Activated gamma-delta T cell (primary cell): ENCODE measurements around the gene KRT35.

Experiments
- DNase-seq: peaks from one replicate; lab custom pipeline; 2025; lab: John Stamatoyannopoulos, UW

KRT35 gene

DNA sequence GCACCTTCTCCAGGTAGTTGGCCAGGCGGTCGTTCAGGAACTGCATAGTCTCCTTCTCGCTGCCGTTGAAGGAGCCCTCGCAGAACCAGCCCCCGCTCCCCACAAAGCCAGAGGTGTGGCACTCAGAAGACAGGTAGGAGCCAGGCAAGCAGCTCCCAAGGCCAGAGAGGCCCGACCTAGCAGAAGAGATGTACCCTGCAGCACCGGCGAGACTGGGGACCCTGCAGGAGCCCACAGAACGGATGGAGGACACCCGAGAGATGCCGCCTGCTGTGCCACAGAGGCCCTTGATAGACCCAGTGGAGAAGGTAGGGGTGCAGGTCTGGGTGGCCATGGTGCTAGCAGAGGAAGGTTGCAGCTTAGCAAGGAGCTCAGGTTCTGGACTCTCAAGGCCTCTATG is 8.6 kb upstream of the KRT35 start, which contains the start of gene KRT36:
Gene KRT36, minus strand, starts transcription at position 380 of the 400 bp plus-strand sequence. Its CDS starts 46 bp downstream, at position 334.
- no peak for DNase-seq

DNA sequence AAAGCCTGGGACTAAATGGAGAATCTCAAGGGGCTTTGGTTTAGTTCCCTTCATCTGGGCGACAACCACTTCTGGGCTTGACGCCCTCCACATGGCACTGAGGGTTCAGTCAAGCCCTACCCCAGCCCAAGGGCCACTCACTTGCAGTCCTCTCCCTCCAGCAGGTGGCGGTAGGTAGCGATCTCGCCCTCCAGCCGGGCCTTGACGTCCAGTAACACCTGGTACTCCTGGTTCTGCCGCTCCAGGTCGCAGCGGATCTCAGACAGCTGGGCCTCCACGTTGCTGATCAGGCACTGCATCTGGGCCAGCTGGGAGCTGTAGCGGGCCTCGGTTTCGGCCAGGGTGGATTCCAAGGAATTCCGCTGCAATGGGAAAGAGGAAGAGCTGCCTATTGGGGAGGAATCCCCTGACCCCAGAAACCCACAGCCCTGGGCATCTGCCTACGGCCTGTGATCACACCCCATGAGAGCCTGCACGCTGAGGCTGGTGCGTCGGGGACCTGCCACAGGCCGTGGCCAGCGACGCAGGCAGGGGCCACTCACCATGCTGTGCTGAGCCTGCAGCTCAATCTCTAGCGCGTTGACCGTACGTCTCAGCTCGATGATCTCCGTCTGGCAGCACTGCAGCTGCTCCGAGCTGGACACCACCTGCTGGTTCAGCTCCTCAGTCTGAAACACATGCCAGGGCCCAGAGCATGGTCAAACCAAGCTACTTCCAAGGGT is 6.0 kb upstream of the KRT35 start:
- DNase-seq: no peak

DNA sequence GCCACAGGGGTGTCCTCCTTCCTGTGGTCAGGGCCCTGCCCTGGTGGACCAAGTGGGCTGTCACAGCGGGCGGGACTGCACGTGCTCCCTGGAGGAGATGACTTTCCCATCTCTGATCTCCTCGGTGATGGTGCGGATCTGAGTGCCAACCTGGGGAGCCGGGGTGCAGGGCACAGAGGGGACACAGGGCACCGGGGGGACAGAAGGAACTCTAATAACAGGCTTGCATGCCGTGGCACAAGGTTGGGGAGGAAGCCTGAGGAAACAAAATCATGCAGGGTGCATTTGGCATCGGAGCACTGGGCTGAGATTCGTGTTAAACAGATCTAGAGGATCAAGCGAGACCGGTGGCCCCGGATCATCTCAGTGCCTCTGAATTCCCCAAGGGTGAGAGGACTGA is 5.4 kb upstream of the KRT35 start:
- no peak for DNase-seq

DNA sequence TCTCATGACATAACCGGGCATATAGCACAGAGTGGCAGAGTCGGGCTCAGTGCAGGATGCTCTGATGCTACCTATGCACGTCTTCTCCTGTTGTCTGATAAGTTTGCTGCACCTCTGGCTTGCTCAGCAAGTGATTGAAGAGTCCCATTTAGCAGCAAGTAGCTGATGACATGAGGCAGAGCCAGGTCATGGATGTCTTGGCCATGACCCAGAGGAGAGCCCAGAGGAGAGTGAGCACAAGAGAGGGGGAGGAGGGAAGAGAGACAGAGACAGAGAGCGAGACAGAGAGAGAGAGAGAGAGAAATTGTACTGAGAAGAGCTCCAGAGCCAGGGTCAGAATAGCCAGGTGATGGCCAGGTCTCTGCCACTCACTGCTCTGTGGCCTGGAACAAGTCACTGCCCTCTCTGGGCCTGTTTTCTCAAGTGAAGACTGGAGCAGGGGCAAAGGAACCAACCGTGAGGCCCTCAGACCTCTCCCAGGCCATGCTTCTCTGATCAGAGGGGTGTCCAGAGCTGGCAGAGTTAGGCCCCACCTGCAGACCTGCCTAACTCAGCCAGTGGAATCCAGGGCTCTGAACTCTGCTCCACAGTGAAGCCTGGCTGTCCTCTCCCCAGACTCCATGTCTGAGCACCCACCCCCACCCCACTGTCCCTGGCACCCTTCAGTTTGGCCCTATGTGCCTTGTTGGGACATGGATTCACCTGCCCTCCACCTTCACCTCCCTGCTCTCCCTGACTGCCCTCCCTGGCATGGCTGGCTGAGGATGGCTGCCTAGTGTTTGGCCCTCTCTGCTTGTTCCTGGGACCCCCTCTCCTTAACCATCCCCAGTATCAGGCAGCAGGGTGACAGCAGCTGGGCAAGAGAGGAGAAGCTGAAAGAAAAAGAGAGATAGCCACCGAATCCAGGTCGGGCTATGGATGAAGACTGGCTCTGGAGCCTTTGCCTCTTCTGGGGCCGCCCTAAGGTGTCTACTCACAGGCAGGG is 4.3 kb upstream of the KRT35 start:
- no peak for DNase-seq

DNA sequence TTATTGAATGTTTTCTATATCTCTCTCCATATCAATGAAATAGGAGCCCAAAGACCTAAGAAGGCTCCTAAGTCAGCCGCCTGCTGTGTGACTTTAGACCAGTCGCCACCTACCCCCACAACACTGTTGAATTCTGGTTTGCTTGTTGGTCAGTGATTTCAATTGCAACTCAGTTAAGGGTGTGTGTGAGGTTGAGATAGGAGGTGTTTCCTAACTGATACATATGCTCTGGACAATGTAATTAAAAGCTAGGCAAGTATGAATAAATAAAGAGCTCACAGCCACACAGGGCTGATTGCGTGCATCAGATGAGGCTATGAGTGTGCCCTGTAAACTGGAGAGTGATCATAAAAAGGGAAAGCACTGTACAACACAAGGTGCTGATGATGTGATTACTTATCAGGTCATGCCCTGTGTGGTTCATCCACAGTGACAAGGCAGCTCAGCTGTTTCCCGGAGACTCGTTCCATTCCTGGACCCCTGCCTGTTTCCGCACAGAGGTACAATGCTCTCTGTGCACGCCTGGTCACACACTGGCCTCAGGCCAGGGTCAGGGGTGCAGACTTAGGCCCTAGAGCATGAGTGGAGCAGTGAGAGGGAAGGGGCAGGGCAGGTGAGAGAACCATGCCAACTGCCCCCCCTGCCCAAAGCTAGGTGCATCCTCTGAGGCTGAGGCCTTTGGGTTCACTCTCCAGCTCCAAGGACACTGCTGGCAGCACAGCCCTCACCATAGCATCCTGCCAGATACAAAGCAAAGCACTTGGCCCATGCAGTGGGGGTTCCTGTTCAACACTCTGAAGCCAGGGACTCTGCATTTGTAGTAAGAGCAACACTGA is 3.3 kb upstream of the KRT35 start:
- no peak for DNase-seq

DNA sequence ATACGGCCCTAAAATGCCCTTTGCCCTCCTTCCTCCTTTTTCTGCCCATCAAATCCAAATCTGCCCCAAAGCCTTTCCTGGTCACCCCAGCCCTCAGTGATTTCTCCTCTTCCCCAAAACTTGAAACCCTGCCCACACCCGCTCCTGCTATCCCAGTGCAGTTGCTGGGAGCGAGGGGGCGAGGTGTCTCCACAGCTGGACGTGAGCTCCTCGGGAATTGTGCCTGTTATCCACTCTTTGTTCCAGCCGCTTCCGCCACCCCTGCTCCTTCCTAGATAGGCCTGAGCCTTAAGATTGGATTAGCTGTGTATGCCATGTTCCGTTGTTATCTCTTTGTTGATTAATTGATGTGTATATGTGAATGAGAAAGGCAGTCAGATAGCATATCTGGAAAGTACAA is 2.6 kb upstream of the KRT35 start:
- no peak for DNase-seq

DNA sequence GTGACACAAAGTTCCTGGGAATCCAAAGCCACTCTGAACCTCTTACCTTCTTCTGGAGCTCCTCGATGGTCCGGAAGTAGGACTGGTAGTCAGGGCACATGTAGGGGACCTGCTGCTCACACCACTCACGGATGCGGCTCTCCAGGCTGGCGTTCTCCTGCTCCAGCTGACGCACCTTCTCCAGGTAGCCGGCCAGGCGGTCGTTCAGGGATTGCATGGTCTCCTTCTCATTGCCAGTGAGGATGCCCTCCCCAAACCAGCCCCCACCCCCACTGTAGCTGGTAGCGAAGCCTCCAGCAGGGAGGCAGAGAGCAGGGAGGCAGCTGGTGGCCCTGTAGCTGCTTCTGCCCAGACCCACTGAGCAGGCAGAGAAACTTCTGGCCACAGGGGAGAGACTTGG is 370 bp downstream of the KRT35 start:
- no peak for DNase-seq

DNA sequence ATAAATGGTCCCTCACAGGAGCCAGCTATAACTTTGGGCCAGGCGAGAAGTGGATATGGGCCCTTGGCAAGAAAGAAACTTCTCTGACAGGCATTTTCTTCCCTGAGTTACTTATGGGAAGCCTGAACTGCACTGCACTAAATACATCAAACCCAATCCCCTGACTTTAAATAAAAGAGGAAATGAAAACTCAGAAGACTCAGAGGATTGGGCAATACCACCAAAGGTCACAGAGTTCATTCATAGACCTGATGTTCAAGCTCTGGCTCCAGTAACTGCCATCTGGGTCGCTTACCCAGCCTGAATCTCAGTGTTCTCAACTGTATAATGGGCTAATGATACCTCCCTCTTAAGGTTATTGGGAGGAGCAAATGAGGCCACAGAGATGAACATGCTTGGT is 815 bp downstream of the KRT35 start:
- DNase-seq: no peak

DNA sequence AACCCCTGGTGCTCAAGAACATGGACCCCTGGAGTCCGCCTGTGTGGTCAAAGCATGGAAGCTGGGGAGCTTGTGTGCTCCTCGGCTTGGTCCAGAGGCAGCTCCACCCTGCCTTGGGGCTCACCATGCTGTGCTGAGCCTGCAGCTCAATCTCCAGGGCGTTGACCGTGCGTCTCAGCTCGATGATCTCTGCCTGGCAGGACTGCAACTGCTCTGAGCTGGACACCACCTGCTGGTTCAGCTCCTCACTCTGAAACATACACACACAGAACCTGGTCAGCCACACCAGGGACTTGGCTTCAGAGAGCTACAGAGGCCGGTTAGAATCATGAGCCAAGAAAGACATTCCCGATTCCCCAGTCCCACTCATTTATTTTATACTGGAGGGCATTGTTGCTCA is 2.7 kb downstream of the KRT35 start:
- DNase-seq: no peak

DNA sequence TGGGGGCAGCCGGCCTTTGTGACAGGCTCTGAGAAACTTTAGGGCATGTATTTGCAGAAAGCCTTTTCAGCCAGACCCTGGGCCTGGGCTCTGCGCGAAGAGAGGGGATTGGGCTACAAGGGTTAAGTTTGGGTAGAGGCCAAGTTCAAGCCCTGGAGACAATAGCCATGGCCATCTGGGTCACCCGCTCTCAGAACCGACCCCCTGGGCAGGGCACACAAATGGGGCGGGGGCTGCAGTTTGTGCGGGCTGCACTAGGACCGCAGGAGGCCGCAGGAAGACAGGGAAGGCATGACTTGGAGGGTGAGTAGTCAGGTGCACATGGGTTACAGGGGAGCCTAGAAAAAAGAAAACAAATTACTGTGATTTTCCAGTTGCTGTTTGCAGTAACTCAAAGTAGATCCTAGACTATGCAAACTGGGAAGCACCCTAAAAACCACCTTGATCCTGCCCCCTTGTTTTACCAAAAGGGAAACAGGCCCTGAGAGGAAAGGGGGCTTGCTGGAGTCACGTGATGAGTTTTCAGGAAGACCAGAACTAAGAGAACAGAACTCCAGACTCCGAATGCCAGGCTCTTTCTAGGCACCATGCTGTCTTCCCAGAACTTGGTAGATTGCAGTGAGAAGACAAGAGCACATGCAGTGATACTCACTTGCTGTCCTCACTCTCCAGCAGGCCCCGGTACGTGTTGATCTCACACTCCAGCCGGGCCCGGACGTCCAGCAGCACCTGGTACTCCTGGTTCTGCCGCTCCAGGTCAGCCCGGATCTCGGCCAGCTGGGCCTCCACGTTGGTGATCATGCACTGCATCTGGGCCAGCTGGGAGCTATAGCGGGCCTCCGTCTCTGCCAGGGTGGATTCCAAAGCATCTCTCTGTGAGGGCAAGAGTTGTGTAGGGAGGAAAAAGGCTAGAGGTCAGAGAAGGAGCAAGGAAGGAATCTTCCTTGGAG is 3.8 kb downstream of the KRT35 start:
- no peak for DNase-seq

DNA sequence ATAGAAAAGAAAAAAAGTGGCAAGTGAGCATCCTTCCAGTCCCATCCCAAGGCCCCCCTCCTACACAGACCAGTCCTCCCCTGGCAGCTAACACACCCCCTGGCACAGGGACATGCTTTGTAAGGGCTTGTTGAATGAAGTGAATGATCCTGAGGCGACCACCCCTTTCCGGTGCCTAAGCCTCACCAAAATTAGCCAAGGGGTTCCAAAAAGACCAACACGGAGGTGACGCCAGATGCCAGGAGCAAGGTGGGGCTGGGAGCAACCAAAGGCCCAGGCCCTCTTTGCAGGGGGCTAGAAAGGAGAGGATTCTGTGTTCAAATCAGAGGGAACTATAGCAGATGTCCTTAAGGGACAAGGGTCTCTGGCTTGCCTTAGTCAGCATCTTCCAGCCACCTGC is 5.5 kb downstream of the KRT35 start:
- no peak for DNase-seq

DNA sequence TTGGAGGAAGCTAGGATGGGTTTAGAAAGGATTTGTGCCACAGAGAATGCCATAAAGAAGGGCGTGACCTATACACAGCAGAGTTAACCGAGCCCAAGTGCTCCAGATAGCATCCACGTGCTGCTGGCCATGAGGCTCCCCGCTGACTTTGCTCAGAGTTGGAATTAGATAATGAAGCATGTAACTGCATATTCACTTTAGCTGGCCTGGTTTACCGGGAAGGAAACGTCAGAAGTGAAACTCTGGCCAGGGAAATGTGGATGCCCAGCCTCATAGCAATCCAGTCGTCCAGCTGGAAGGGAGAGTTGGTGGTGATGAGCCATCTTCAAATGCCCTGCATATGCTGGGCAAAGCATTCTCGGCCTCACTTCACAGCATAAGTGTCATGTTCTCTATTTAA is 6.1 kb downstream of the KRT35 start:
- no peak for DNase-seq

DNA sequence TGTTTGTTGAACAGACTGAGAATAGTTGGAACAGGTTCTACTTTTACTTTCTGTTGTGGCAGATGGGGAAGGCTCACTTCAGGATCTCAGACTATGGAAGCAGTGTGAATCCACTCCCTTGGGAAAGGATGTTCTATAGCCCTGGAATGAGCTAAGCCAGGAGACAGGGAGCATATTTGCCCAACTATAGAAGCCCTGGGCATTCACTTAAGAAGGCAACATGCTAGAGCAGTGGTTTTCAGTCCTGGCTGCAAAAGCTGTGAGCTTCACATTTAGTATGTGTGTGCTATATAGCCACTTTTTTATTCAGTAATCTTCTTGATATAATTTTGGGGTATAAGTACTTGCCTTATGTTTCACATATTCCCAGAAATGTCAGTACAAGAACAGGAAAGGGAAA is 12.6 kb downstream of the KRT35 start:
- no peak for DNase-seq

DNA sequence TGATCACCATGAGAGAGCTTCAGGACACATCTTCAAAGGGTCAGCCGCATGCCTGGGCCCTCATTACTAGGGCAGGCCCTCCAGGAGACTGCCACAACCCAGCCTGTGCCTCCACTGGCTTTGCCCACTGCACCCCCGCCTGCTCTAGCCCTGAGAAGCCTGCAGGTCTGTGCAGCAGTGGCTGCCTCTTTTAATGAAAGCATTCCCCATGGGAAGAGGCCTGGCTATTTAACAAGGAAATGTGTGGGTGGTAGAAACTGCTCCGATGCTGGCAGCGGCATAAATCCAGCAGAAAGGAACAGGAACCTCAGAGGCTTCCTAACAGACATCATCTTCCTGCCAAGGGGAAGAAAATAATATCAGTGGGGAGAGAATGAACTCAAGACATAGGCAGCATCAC is 13.4 kb downstream of the KRT35 start:
- DNase-seq: no peak

DNA sequence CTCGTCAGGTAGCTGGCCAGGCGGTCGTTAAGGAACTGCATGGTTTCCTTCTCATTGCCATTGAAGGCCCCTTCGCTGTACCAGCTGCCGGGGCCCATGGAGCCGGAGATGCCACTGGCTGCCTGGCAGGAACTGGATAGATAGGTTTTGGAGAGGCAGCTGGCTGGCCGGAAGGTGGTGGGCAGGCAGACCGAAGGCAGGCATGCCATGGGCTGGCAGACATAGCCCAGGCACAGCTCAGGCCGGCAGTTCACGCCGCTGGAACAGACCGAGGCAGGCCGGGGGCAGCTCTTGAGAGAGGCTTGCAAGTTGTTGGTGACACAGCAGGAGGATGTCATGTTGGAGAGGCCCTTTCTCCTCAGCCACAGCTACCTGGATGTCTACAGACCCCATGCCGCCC is 14.0 kb downstream of the KRT35 start, which contains the start of gene KRT32:
Gene KRT32, minus strand, starts transcription at position 399 of the 400 bp plus-strand sequence. Its CDS starts 61 bp downstream, at position 338.
- no peak for DNase-seq

DNA sequence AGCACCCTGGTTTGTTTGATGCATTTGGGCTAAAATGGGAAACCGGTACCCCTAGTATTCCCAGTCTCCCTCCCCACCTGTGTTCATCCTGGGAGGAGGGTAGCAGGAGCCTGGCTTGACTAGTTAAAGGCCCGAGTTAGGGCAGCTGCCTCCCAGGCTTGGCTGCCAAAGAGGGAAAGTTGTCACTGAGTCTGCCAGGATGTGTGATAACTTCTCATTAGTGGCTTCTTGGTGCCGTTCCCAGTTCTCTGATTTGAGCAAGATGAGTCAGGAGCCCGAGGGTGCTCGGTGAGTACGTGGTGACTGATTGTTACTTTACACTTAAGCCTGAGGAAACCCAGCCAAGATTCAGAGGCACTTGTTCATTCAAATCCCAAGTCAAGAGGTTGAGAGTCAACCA is 16.3 kb downstream of the KRT35 start:
- no peak for DNase-seq

DNA sequence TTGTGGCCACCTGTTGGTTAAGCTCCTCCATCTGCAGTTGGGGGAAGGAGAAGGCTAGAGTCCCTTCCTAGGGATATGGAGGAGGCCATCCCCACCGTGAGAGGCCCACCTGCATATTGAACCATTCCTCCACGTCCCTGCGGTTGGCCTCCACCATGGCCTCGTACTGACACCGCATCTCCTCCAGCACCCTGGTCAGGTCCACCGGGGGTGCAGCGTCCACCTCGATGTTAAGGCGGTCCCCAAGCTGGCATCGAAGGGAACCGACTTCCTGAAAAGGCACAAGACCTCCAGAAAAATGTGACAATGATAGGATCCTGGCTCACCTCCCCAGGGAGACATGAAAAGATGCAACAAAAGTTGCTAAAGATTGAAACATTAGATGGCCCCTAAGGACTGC is 16.8 kb downstream of the KRT35 start:
- no peak for DNase-seq

DNA sequence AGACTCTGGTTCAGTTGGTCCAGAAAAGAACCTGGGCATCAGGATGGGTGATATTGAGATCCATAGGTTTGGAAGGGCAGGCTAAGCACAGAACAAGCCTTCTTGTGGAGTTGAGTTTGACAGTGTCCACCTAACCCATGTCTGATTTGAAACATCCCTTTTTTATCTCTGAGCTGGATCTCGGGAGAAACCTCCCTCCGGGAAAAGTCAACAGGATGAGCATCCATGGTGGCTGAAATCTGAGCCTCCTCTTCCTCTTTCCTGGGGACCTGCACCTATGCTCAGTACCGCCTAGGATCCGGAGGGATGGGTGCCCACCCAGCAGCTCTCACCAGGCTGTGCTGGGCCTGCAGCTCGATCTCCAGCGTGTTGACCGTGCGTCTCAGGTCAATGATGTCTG is 17.2 kb downstream of the KRT35 start:
- no peak for DNase-seq

DNA sequence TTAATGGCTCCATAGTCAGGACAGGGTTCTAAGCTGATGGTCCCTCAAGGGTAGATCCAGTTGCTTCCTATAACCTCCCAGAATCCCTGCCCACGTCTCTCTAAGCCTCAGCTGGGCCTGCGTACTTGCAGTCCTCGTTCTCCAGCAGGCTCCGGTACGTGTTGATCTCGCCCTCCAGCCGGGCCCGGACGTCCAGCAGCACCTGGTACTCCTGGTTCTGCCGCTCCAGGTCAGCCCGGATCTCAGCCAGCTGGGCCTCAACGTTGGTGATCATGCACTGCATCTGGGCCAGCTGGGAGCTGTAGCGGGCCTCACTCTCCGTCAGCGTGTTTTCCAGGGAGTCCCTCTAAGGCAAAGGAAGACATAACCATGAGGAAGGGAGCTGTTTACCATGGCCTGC is 18.2 kb downstream of the KRT35 start:
- no peak for DNase-seq

DNA sequence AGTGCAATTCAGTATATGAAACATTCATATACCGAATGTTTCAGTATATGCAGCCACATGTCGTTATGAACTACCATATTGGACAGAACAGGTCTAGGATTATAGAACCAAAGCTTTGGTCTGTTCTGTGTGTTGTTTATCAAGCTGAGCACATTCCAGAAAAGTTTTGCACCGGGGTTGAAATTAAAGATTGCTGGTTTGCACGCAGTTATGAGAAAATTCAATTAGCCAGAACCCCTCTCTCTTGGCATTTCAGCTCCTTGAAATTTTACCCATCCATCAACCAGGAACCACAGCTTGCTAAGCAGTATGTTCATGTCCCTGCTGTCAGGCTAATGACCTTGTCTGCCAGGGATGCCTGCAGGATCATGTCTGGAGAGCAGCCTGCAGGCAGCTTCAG is 23.3 kb downstream of the KRT35 start:
- no peak for DNase-seq

DNA sequence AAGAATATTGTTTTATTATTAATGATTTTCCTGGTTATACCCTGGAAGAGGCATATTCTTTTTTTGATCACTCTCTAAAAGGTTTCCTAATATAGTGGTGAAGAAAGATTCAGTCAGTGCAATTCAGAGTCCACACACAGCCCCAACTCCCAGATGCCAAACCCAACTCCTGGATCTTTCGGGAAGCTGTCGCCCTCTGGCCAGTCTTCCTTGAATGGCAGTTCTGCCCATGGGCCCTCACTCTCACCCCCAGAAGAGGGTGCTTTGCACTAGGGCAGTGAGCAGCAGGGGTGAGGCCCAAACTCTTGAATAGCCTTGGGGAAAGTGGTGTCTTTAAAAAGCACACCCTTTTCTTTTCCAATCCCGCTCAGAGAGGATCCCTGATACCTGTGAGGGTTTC is 24.7 kb downstream of the KRT35 start:
- no peak for DNase-seq
